H1 (cell line): ENCODE measurements around the gene PTPN3. TPM values are rescaled to one million over a fixed set of nuclear protein-coding genes. Genes with fewer than 3 reads are reported as not detected.

Source experiments
- CTCF ChIA-PET: fragments of 300-600 bp; sonication (Branson Sonifier 250); formaldehyde crosslinking; loops from one replicate; lab custom pipeline; 2021; ENCODE audit not compliant: partially characterized antibody; lab: Charles Lee
- POLR2A ChIA-PET: fragments of 300-600 bp; sonication (Branson Sonifier 250); formaldehyde crosslinking; loops from one replicate; lab custom pipeline; 2021; ENCODE audit warnings: inconsistent platforms; ENCODE audit not compliant: partially characterized antibody; lab: Charles Lee
- DNase-seq, 2 experiments: peaks; one replicate each; pipeline versions ENCODE4 v3.0.0 to v3.0.0-alpha.2; 2010 to 2022; ENCODE audit warnings: low spot score in 2 of 2, low read depth in 1 of 2, mixed read lengths in 1 of 2
- FAIRE-seq: peaks from 2 replicates; lab custom pipeline; 2011; peaks lifted over from hg19 to GRCh38; lab: Jason Lieb, UNC
- H2AFZ ChIP-seq: 2 replicates; pipeline ENCODE4 v1.8.1; 2012; ENCODE audit warnings: low read length, inconsistent platforms
- H2AK5ac ChIP-seq: 2 replicates; pipeline ENCODE4 v1.6.1; 2013; ENCODE audit warnings: low read depth, low read length
- H2BK120ac ChIP-seq: replicated peaks from 2 replicates; pipeline ENCODE3; 2013; ENCODE audit warnings: low read depth, low read length, inconsistent platforms
- H2BK12ac ChIP-seq: 2 replicates; pipeline ENCODE4 v1.6.1; 2013; ENCODE audit warnings: low read depth, low read length
- H2BK15ac ChIP-seq: 2 replicates; pipeline ENCODE4 v1.6.1; 2013; ENCODE audit warnings: low read length
- H2BK20ac ChIP-seq: 2 replicates; pipeline ENCODE4 v1.6.1; 2013; ENCODE audit warnings: low read length
- H2BK5ac ChIP-seq: 2 replicates; pipeline ENCODE4 v1.6.1; 2013; ENCODE audit warnings: low read depth, low read length
- H3K14ac ChIP-seq: 2 replicates; pipeline ENCODE4 v1.6.1; 2013; ENCODE audit warnings: inconsistent platforms; ENCODE audit not compliant: insufficient read length
- H3K18ac ChIP-seq: 2 replicates; pipeline ENCODE4 v1.6.1; 2013; ENCODE audit warnings: low read length; ENCODE audit errors: extremely low read depth
- H3K23ac ChIP-seq: 2 replicates; pipeline ENCODE4 v1.6.1; 2013; ENCODE audit warnings: inconsistent platforms; ENCODE audit not compliant: insufficient read length
- H3K23me2 ChIP-seq: 2 replicates; pipeline ENCODE4 v1.6.1; 2013; ENCODE audit warnings: low read depth, low read length
- H3K27ac ChIP-seq: 2 replicates; pipeline ENCODE4 v1.6.1; 2011; ENCODE audit warnings: low read depth, low read length, inconsistent platforms
- H3K27me3 ChIP-seq, 4 experiments: replicated peaks in 1 of 4; 1 replicate in 1 of 4; 2 replicates in 3 of 4; pipeline versions ENCODE4 v1.6.1 to v1.8.1; 2011 to 2013; ENCODE audit warnings: low read length in 3 of 4, mild to moderate bottlenecking in 3 of 4, inconsistent platforms in 2 of 4, mixed read lengths in 2 of 4, moderate library complexity in 1 of 4; ENCODE audit not compliant: control insufficient read depth in 3 of 4, insufficient read depth in 3 of 4; ENCODE audit errors: extremely low read depth in 1 of 4
- H3K36me3 ChIP-seq, 4 experiments: 2 replicates each; pipeline versions ENCODE4 v1.6.1 to v1.8.1; 2011 to 2013; ENCODE audit warnings: mild to moderate bottlenecking in 4 of 4, low read length in 3 of 4, moderate library complexity in 2 of 4, control low read depth in 1 of 4, inconsistent platforms in 1 of 4; ENCODE audit not compliant: insufficient read depth in 4 of 4, control insufficient read depth in 2 of 4
- H3K4ac ChIP-seq: replicated peaks from 2 replicates; pipeline ENCODE3; 2013; ENCODE audit warnings: low read length, low read depth, mixed read lengths, inconsistent platforms; ENCODE audit not compliant: insufficient read length
- H3K4me1 ChIP-seq, 4 experiments: replicated peaks in 1 of 4; 1 replicate in 1 of 4; 2 replicates in 3 of 4; pipeline versions ENCODE4 v1.6.1 to v1.8.1; 2011 to 2013; ENCODE audit warnings: low read length in 3 of 4, inconsistent platforms in 2 of 4, mixed read lengths in 1 of 4; ENCODE audit not compliant: insufficient read depth in 4 of 4, control insufficient read depth in 3 of 4
- H3K4me2 ChIP-seq, 2 experiments: 2 replicates each; pipeline versions ENCODE4 v1.6.1 to v1.8.1; 2011 to 2013; ENCODE audit warnings: low read depth in 2 of 2, low read length in 2 of 2, control low read depth in 1 of 2, inconsistent platforms in 1 of 2, mild to moderate bottlenecking in 1 of 2; ENCODE audit not compliant: insufficient read depth in 1 of 2
- H3K4me3 ChIP-seq, 4 experiments: fragments of 200-600, 300-600 bp in 1 of 4; sonication (generic), shearing (Covaris generic), sonication (Bioruptor Twin) in 1 of 4; 2 replicates each; pipeline versions ENCODE4 v1.5.1 to v1.8.1; 2011 to 2016; ENCODE audit warnings: low read length in 4 of 4, low read depth in 3 of 4, control low read depth in 2 of 4, inconsistent platforms in 2 of 4, mild to moderate bottlenecking in 2 of 4, mixed read lengths in 1 of 4, moderate library complexity in 1 of 4; ENCODE audit not compliant: insufficient read depth in 2 of 4; ENCODE audit errors: extremely low read depth in 1 of 4
- H3K56ac ChIP-seq: replicated peaks from 2 replicates; pipeline ENCODE3; 2013; ENCODE audit warnings: low read depth, mild to moderate bottlenecking, mixed read lengths, low read length, inconsistent platforms; ENCODE audit not compliant: insufficient read length
- H3K79me1 ChIP-seq: 2 replicates; pipeline ENCODE4 v1.6.1; 2013; ENCODE audit warnings: low read depth, low read length, control low read depth
- H3K79me2 ChIP-seq, 2 experiments: 2 replicates each; pipeline versions ENCODE4 v1.6.1 to v1.8.1; 2012 to 2013; ENCODE audit warnings: low read length in 2 of 2, mild to moderate bottlenecking in 2 of 2, inconsistent platforms in 1 of 2; ENCODE audit not compliant: insufficient read depth in 2 of 2, control insufficient read depth in 1 of 2
- H3K9ac ChIP-seq, 4 experiments: replicated peaks in 1 of 4; 1 replicate in 1 of 4; 2 replicates in 3 of 4; pipeline versions ENCODE4 v1.6.1 to v1.8.1; 2011 to 2013; ENCODE audit warnings: low read depth in 3 of 4, low read length in 3 of 4, control low read depth in 2 of 4, mild to moderate bottlenecking in 2 of 4, moderate library complexity in 2 of 4, inconsistent platforms in 1 of 4; ENCODE audit errors: extremely low read depth in 1 of 4
- H3K9me3 ChIP-seq, 2 experiments: 2 replicates each; pipeline versions ENCODE4 v1.6.1 to v1.8.1; 2012 to 2013; ENCODE audit warnings: mild to moderate bottlenecking in 2 of 2, moderate library complexity in 2 of 2, control low read depth in 1 of 2, inconsistent platforms in 1 of 2, low read depth in 1 of 2, low read length in 1 of 2, mixed read lengths in 1 of 2; ENCODE audit not compliant: insufficient read depth in 2 of 2
- H4K20me1 ChIP-seq, 2 experiments: replicated peaks in 1 of 2; 2 replicates each; pipeline versions ENCODE3 to v1.8.1; 2011 to 2013; ENCODE audit warnings: inconsistent platforms in 2 of 2, low read length in 2 of 2, mild to moderate bottlenecking in 1 of 2; ENCODE audit not compliant: insufficient read depth in 2 of 2, control insufficient read depth in 1 of 2
- H4K5ac ChIP-seq: 2 replicates; pipeline ENCODE4 v1.6.1; 2013; ENCODE audit warnings: low read length, low read depth, mixed read lengths, inconsistent platforms; ENCODE audit not compliant: insufficient read length
- H4K8ac ChIP-seq: 2 replicates; pipeline ENCODE4 v1.8.0; 2013; ENCODE audit warnings: mild to moderate bottlenecking, moderate library complexity, low read length, inconsistent platforms; ENCODE audit not compliant: insufficient read depth; ENCODE audit errors: extremely low read depth
- H4K91ac ChIP-seq: replicated peaks from 2 replicates; pipeline ENCODE3; 2013; ENCODE audit warnings: low read length, mixed read lengths, inconsistent platforms; ENCODE audit not compliant: insufficient read length
- BACH1 ChIP-seq: IDR thresholded peaks from 2 replicates; pipeline ENCODE4 v1.6.1; 2012; ENCODE audit warnings: low read length, improper control_type of control experiment
- CBX5 ChIP-seq: fragments of 300-800, 300-1000 bp; sonication (generic); IDR thresholded peaks from 2 replicates; pipeline ENCODE4 v1.7.1; 2016; ENCODE audit warnings: antibody characterized with exemption, low read length, low read depth
- CREB1 ChIP-seq: IDR thresholded peaks from 2 replicates; pipeline ENCODE4 v1.6.1; 2012; ENCODE audit warnings: inconsistent platforms
- HDAC2 ChIP-seq, 2 experiments: fragments of 300-600 bp in 1 of 2; sonication (generic) in 1 of 2; IDR thresholded peaks; 2 replicates each; pipeline ENCODE4 v1.6.1; 2011 to 2012; ENCODE audit warnings: low read depth in 2 of 2, low read length in 2 of 2, mild to moderate bottlenecking in 2 of 2, moderate library complexity in 2 of 2, borderline replicate concordance in 1 of 2, inconsistent platforms in 1 of 2
- KDM1A ChIP-seq: fragments of 200-600, 300-600 bp; sonication (generic); IDR thresholded peaks from 2 replicates; pipeline ENCODE4 v1.7.1; 2016; ENCODE audit warnings: mild to moderate bottlenecking, low read length, borderline replicate concordance
- NANOG ChIP-seq: IDR thresholded peaks from 2 replicates; pipeline ENCODE4 v1.6.1; 2011; ENCODE audit warnings: low read length, low read depth, mild to moderate bottlenecking, inconsistent platforms; ENCODE audit not compliant: insufficient read depth, poor library complexity, severe bottlenecking
- PHF8 ChIP-seq: fragments of 200-600 bp; sonication (generic); conservative IDR thresholded peaks from 2 replicates; pipeline ENCODE4 v1.7.1; 2012; ENCODE audit warnings: low read depth, mild to moderate bottlenecking, inconsistent platforms, low read length, moderate library complexity
- RAD21 ChIP-seq, 2 experiments: IDR thresholded peaks in 1 of 2; conservative IDR thresholded peaks in 1 of 2; 2 replicates each; pipeline ENCODE4 v1.6.1; 2011; ENCODE audit warnings: low read depth in 2 of 2, low read length in 2 of 2, improper control_type of control experiment in 1 of 2, inconsistent platforms in 1 of 2, mild to moderate bottlenecking in 1 of 2, moderate library complexity in 1 of 2
- RXRA ChIP-seq: IDR thresholded peaks from 2 replicates; pipeline ENCODE4 v1.6.1; 2011; ENCODE audit warnings: low read depth, mild to moderate bottlenecking, low read length, moderate library complexity; ENCODE audit not compliant: insufficient read depth
- SRF ChIP-seq: IDR thresholded peaks from 2 replicates; pipeline ENCODE4 v1.6.1; 2011; ENCODE audit warnings: mild to moderate bottlenecking, low read depth, low read length, moderate library complexity
- TCF12 ChIP-seq: IDR thresholded peaks from 2 replicates; pipeline ENCODE4 v1.6.1; 2011; ENCODE audit warnings: low read depth, mild to moderate bottlenecking, low read length
- WGBS, 2 experiments: shearing (Covaris generic) in 1 of 2; methylation state at CpG; one replicate each; pipeline versions ENCODE4 v1.1.6 to v1.1.7; 2013 to 2015; ENCODE audit warnings: low lambda C conversion rate in 2 of 2, mixed read lengths in 2 of 2, inconsistent platforms in 1 of 2, low coverage in 1 of 2, missing lambda C conversion rate in 1 of 2; ENCODE audit not compliant: insufficient replicate concordance in 2 of 2, insufficient coverage in 1 of 2, insufficient read length in 1 of 2; ENCODE audit errors: extremely low coverage in 1 of 2, missing lambda C conversion rate in 1 of 2; 5-methylcytosine and 5-hydroxymethylcytosine counted together
- polyA plus RNA-seq, 7 experiments: library from polyadenylated mRNA; depleted of rRNA in 3 of 7; stranded (reverse) in 5 of 7; unstranded in 2 of 7; fragments of >200 nt in 5 of 7; fragments of 200-250 nt in 2 of 7; gene quantifications; 1 replicate in 5 of 7; 2 replicates in 1 of 7; 4 replicates in 1 of 7; pipeline versions ENCODE4 v1.2.1 to v1.2.3, GENCODE V29; 2011 to 2013; ENCODE audit warnings: missing spikeins in 2 of 7, mixed read lengths in 2 of 7
- total RNA-seq: library from RNA; stranded (reverse); fragmentation: NEBNext Ultra II Directional; extraction: Animal tissue kit (Norgen Biotek cat#: 25700); gene quantifications from 2 replicates; pipeline ENCODE4 v1.2.1, GENCODE V29; 2021
- TF ChIP-seq, protein P1 (sequence below): IDR thresholded peaks from 2 replicates; pipeline ENCODE4 v1.6.1; 2012; ENCODE audit warnings: inconsistent platforms

Gene PTPN3
- total and polyA plus RNA-seq, 2 of the 8 experiments (the other 6 are each of a cell fraction or from before 2014, with no cell fraction given): 2.9 to 3.7 TPM

DNA sequence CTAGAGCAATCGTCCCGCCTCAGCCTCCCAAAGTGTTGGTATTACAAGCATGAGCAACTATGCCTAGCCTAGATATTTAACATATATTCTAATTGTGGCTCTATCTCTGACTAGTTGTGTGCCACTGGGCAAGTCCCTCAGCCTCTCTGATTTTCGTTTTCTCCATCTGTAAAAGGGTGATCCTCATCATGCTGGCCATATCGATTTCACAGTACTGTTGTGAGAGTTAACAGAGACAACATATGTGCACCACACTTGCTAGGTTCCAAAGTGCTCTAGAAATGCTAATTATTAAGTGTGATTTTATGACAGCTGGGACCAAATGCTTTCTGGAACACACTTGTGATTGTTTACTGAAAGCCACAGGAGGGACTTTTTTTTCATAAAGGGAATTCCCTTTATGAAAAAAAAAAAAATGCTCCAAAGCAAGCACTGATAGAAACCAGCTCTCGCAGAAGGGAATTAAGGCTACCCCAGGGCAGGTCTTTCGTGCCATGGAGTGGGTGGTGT is 98.8 kb downstream of the PTPN3 start:
- H3K9me3 ChIP-seq: no peaks in the 10 kb centered on the region
- no peak overlapping the region for H4K8ac ChIP-seq
- H2BK12ac ChIP-seq: no peak overlapping the region
- H3K79me1 ChIP-seq: no peaks in the 10 kb centered on the region
- DNase-seq (no peak), FAIRE-seq (no peak)
- H3K4me1 ChIP-seq: peaks cover 0 to 2% (median 0%) of the 10 kb centered on the region in 4 experiments; a peak in 1 of 7 replicates
- ChIA-PET CTCF (interaction anchor here (0.7 to 7.8 kb wide), 12 partner anchors 11 to 216 kb away, joined by 3 to 80 read pairs (median 4); no protein-coding TSS in a partner anchor), POLR2A (interaction anchor here (1.3 kb wide), 1 partner anchor 10 kb away, joined by 4 read pairs; no protein-coding TSS in a partner anchor)
- H3K4ac ChIP-seq: no peak overlapping the region
- H2BK20ac ChIP-seq: no peak overlapping the region
- H2AFZ ChIP-seq: no peak overlapping the region
- no peak overlapping the region for H4K91ac ChIP-seq
- H2AK5ac ChIP-seq: no peak overlapping the region
- H3K27ac ChIP-seq: no peak overlapping the region
- no peaks in the 10 kb centered on the region for H3K36me3 ChIP-seq
- H3K4me3 ChIP-seq: no peak overlapping the region
- no peak overlapping the region for H2BK5ac ChIP-seq
- no peak overlapping the region for H3K18ac ChIP-seq
- no peak overlapping the region for H3K4me2 ChIP-seq
- no peaks in the 10 kb centered on the region for H3K23me2 ChIP-seq
- H3K56ac ChIP-seq: no peak overlapping the region
- no peak overlapping the region for H2BK120ac ChIP-seq
- no peak overlapping the region for H4K5ac ChIP-seq
- WGBS, 2 experiments: 89% methylated on average over 6 of the region's 6 CpGs; no CpG with 5 or more reads in 1 of the 2 experiments
- no peak overlapping the region for H2BK15ac ChIP-seq
- H3K9ac ChIP-seq: no peak overlapping the region
- H3K27me3 ChIP-seq: no peaks in the 10 kb centered on the region
- no peaks in the 10 kb centered on the region for H3K79me2 ChIP-seq
- no peak overlapping the region for H3K14ac ChIP-seq
- H3K23ac ChIP-seq: no peak overlapping the region
- H4K20me1 ChIP-seq: no peaks in the 10 kb centered on the region
- TF ChIP-seq SRF (no peak), CBX5 (no peak), CREB1 (no peak), TCF12 (no peak), KDM1A (no peak), RAD21 (IDR thresholded peaks at IDR 0.05 in 1 of 2, conservative IDR thresholded peaks at IDR 0.05 in 1 of 2; ENCODE audit: low read depth in 2 of 2, low read length in 2 of 2) (no peak), NANOG (no peak), BACH1 (no peak), HDAC2 (IDR thresholded peaks at IDR 0.05; ENCODE audit: borderline replicate concordance in 1 of 2, low read depth in 2 of 2, low read length in 2 of 2) (no peak), PHF8 (no peak), RXRA (no peak)
- TF ChIP-seq, protein P1, sequence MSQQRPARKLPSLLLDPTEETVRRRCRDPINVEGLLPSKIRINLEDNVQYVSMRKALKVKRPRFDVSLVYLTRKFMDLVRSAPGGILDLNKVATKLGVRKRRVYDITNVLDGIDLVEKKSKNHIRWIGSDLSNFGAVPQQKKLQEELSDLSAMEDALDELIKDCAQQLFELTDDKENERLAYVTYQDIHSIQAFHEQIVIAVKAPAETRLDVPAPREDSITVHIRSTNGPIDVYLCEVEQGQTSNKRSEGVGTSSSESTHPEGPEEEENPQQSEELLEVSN: no peak
